AG09309 (cell line): ENCODE data around the gene UNKL.

ENCODE experiments used
- DNase-seq: peaks from one replicate; pipeline ENCODE4 v3.0.0-alpha.2; 2010; ENCODE audit warnings: low read depth
- H3K4me3 ChIP-seq: 2 replicates; pipeline ENCODE4 v1.5.1; 2011; ENCODE audit warnings: mild to moderate bottlenecking, low read depth, low read length, moderate library complexity; ENCODE audit not compliant: control insufficient read depth
- TF ChIP-seq, protein P1 (sequence below): IDR thresholded peaks from 2 replicates; pipeline ENCODE4 v1.5.1; 2011; ENCODE audit warnings: mild to moderate bottlenecking, low read depth, low read length, inconsistent platforms; ENCODE audit not compliant: insufficient read depth, control insufficient read depth; ENCODE audit errors: missing control alignments

UNKL gene

DNA sequence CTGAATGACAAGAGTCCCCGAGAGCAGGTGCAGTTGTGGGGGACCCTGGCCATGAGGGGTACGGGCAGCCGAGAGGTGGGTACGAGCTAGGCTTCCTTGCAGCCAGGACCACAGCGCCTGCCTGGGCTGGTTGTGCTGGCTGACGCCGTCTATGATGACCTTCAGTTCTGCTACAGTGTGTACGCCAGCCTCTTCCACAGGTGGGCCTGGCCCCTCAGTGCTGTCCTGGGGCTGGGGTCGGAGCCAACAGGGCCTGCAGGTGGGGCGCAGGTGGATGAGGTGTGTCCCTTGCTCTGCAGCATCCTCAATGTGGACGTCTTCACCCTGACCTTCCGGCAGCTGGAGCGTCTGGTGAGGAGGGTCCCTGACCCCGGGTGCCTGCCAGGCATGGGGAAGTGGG, 70.0 kb downstream of the UNKL start:
- DNase-seq, result no peak
- TF ChIP-seq, protein P1, sequence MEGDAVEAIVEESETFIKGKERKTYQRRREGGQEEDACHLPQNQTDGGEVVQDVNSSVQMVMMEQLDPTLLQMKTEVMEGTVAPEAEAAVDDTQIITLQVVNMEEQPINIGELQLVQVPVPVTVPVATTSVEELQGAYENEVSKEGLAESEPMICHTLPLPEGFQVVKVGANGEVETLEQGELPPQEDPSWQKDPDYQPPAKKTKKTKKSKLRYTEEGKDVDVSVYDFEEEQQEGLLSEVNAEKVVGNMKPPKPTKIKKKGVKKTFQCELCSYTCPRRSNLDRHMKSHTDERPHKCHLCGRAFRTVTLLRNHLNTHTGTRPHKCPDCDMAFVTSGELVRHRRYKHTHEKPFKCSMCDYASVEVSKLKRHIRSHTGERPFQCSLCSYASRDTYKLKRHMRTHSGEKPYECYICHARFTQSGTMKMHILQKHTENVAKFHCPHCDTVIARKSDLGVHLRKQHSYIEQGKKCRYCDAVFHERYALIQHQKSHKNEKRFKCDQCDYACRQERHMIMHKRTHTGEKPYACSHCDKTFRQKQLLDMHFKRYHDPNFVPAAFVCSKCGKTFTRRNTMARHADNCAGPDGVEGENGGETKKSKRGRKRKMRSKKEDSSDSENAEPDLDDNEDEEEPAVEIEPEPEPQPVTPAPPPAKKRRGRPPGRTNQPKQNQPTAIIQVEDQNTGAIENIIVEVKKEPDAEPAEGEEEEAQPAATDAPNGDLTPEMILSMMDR, result no peak
- no peak overlapping the region for H3K4me3 ChIP-seq

DNA sequence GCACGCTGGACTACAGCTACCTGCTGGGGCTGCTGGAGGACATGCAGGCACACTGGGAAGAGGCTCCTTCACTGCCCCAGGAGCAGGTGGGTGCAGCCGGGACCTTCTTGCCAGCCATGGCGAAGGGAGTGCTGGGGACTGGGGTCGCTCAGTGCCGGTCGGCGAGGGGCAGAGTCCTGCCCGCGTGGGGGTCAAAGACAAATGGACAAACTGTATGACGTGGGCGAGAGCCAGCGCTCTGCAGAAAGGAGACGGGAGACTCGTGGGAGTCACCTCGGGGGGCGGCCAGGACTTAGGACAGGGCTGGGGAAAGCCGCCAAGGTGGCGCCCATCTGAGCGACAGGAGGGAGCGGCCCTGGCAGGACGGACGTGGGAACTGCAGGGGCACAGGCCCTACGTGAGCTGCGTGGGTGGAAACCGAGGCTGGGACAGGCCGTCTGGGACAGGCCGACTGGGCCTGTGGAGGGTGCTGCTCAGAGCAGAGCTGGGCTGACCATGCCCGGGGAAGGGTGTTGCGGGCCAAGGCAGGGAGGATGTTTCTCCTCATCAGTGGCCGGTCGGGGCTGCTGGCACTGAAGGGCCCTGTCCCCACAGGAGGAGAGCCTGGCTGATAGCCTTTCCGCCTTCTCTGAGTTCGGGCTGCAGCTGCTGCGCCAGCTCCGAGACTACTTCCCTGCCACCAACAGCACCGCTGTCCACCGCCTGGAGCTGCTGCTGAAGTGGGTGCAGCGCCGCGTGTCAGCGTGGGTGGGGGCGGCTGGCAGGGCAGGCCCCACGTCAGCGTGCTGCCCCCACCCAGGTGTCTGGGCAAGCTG, 70.9 kb downstream of the UNKL start:
- H3K4me3 ChIP-seq, result no peak overlapping the region
- TF ChIP-seq, protein P1, result no peak
- DNase-seq, result no peak

DNA sequence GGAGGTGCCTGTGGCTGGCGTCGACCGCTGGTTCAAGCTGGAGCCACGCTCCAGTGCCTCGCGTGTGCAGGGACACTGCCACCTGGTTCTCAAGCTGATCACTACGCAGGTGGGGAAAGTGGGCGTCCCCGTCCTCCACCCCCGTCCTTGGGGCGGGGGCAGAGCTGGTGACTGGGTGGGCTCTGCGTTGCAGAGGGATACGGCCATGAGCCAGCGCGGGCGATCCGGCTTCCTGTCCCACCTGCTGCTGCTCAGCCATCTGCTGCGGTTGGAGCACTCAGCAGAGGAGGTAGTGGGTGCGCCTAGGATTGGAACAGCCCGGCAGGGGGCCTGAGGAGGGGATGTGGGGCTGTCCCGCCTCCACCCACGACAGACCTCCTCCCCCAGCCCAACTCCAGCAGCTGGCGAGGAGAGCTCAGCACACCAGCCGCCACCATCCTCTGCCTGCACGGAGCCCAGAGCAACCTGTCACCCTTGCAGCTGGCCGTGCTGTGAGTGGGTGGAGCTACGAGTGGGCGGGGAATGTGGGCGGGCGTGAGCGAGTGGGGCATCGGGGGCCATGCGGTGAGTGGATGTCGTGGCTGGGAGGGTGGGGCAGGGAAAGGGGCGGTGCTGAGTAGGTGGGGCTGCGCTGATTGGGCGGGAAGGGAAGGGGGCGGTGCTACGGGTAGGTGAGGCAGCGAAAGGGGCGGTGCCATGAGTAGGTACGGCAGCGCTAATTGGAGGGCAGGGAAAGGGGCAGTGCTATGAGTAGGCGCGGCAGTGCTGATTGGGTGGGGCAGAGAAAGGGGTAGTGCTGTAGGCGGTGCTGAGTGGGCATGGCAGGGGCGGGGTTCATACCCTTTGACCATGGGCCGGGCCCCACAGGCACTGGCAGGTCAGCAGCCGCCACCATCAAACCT, 71.7 kb downstream of the UNKL start:
- TF ChIP-seq, protein P1, result no peak
- H3K4me3 ChIP-seq, result no peak overlapping the region
- no peak for DNase-seq

DNA sequence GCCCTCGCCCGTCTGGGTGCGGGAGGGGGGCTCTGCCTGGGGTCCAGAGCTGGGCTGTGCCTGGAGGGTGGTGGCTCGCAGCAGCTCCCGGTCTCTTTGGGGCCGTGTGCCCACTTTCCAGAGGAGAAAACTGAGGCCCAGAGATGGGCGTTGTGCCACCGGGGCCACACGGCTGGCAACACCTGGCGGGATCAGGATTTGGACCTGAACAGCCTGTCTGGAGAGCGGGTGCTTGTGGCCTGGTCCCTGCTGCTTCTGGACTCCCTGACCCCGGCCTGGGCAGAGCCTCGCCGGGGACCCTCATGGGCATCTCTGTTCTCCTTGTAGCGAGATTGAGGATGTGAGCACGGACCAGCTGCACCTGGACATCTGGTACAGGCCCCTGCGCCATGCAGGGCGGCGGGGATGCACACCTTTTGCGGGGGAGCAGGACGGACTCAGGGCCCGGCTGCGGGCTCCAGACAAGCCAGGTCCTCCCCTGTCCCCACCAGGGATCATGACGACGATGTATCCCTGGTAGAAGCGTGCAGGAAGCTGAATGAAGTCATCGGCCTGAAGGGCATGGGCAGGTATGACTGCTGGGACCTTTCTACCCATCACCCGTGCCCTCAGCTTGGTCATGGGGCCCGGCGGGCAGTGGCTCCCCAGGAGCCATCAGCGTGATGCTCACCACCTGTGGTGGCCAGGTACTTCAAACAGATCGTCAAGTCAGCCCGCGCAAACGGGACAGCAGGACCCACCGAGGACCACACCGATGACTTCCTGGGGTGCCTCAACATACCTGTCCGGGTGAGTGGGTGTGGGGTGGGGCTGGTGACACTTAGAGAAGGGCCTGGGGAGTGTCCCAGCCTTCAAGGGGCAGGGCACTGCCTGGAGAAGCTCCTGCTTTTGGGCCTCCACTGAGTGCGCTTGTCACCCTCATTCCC, 72.7 kb downstream of the UNKL start:
- TF ChIP-seq, protein P1, result no peak
- DNase-seq, result no peak
- H3K4me3 ChIP-seq, result no peak overlapping the region

DNA sequence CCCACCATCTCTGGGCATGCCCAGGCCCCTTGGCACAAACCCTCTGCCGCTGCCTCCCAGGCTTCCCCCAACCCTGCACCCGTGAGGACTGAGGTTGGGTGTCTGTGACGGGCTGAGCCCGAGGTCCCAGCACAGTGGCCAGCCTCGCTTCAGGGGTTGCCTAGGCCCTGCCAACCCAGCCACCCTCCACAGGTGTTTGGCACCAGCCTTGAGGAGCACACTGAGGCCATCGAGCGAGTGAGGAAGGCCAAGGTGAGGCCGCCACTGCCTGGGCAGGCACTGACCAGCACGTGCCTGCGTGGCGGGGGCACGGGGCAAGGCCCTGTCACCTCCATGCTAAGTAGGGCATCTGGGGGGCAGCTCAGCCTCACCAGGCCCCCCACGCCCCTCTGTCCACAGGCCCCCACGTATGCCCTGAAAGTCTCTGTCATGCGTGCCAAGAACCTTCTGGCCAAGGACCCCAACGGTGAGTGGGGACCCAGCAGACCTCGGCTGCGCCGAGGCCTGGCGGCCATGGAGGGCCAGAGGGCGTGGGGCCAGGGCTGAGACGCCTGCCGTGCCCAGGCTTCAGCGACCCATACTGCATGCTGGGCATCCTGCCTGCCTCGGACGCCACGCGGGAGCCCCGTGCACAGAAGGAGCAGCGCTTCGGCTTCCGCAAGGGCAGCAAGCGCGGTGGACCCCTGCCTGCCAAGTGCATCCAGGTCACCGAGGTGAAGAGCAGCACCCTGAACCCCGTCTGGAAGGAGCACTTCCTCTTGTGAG, 73.6 kb downstream of the UNKL start:
- no peak overlapping the region for H3K4me3 ChIP-seq
- DNase-seq, result no peak
- TF ChIP-seq, protein P1, result no peak
